Measurements from ENCODE around the gene ENTPD1. TPM values are rescaled to one million over a fixed set of nuclear protein-coding genes. Genes with fewer than 3 reads are reported as not detected.
"Not testable (repeated sequence)": the region's sequence is repeated elsewhere in the genome, so short reads cannot be mapped to it uniquely, and the experiment has no call there.

ENTPD1 gene
- total and polyA plus RNA-seq, 2 experiments from 2014 or later: 1.5 to 8.9 TPM

- WGBS (ENCODE audit: low lambda C conversion rate, missing lambda C conversion rate): 92% methylated on average over 4 of the region's 4 CpGs
- Histone ChIP-seq H3K4me2 (no peak overlapping the region), H4K20me1 (ENCODE audit: insufficient read depth, poor library complexity, severe bottlenecking) (no peaks in the 10 kb centered on the region), H3K27me3 (no peaks in the 10 kb centered on the region), H3K79me2 (no peaks in the 10 kb centered on the region), H3K27ac (no peak overlapping the region), H3K4me1 (ENCODE audit: insufficient read depth) (no peaks in the 10 kb centered on the region), H3K9me3 (ENCODE audit: low read depth) (no peaks in the 10 kb centered on the region), H3K36me3 (replicated peaks; ENCODE audit: insufficient read depth, low read depth) (no peaks in the 10 kb centered on the region), H3K9me2 (replicated peaks; ENCODE audit: insufficient read depth) (no peaks in the 10 kb centered on the region), H3K4me3 (no peak overlapping the region), H2AFZ (no peak overlapping the region)
- no peak for DNase-seq (ENCODE audit: low spot score)
- no peak for TF ChIP-seq EZH2phosphoT487 (IDR thresholded peaks at IDR 0.05; ENCODE audit: low read depth, severe bottlenecking, unreplicated experiment)
- TF ChIP-seq CTCF (IDR thresholded peaks at IDR 0.05; ENCODE audit: poor library complexity): no peak
- TF ChIP-seq EZH2 (IDR thresholded peaks at IDR 0.05; ENCODE audit: borderline replicate concordance): no peak
Observed at GRCh38 chr10:95711492-95711891, 44.5 kb upstream of the ENTPD1 start.

GRCh38 chr10:95716466-95716865 is 39.5 kb upstream of the ENTPD1 start:
- Histone ChIP-seq H3K9me3 (ENCODE audit: low read depth) (no peaks in the 10 kb centered on the region), H3K36me3 (replicated peaks; ENCODE audit: insufficient read depth, low read depth) (no peaks in the 10 kb centered on the region), H4K20me1 (ENCODE audit: insufficient read depth, poor library complexity, severe bottlenecking) (no peaks in the 10 kb centered on the region), H3K79me2 (no peaks in the 10 kb centered on the region), H3K4me3 (no peak overlapping the region), H3K4me1 (ENCODE audit: insufficient read depth) (no peaks in the 10 kb centered on the region), H3K4me2 (no peak overlapping the region), H2AFZ (no peak overlapping the region), H3K27ac (no peak overlapping the region), H3K27me3 (no peaks in the 10 kb centered on the region), H3K9me2 (replicated peaks; ENCODE audit: insufficient read depth) (no peaks in the 10 kb centered on the region)
- WGBS (ENCODE audit: low lambda C conversion rate, missing lambda C conversion rate): 93% methylated on average over 3 of the region's 3 CpGs
- TF ChIP-seq EZH2 (IDR thresholded peaks at IDR 0.05; ENCODE audit: borderline replicate concordance) (no peak), EZH2phosphoT487 (IDR thresholded peaks at IDR 0.05; ENCODE audit: low read depth, severe bottlenecking, unreplicated experiment) (no peak), CTCF (IDR thresholded peaks at IDR 0.05; ENCODE audit: poor library complexity) (no peak)
- DNase-seq (ENCODE audit: low spot score): no peak

DNA sequence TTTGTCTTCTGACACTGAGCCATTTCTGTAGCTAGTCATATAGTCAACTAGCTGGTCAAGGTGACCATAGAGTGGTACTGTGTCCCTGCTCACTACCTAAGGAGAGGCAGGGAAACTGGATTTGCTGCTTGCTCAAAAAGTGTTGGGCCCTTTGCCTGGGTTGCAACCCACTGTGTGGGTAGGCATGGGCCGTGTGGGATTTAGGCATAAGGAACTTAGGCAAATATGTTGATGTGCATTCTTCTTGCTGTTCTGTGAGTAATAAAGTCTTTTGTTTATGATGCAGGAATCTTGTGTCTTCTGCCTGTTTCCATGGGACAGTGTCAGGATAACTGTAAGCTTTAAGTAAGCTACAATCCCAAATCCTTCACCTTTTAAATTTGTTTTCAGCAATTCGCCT is 39.1 kb upstream of the ENTPD1 start:
- Histone ChIP-seq H3K79me2 (no peaks in the 10 kb centered on the region), H3K9me3 (ENCODE audit: low read depth) (no peaks in the 10 kb centered on the region), H2AFZ (no peak overlapping the region), H3K27ac (no peak overlapping the region), H3K36me3 (replicated peaks; ENCODE audit: insufficient read depth, low read depth) (no peaks in the 10 kb centered on the region), H3K4me2 (no peak overlapping the region), H4K20me1 (ENCODE audit: insufficient read depth, poor library complexity, severe bottlenecking) (no peaks in the 10 kb centered on the region), H3K27me3 (no peaks in the 10 kb centered on the region), H3K9me2 (replicated peaks; ENCODE audit: insufficient read depth) (no peaks in the 10 kb centered on the region), H3K4me1 (ENCODE audit: insufficient read depth) (no peaks in the 10 kb centered on the region), H3K4me3 (no peak overlapping the region)
- TF ChIP-seq CTCF (IDR thresholded peaks at IDR 0.05; ENCODE audit: poor library complexity) (no peak), EZH2phosphoT487 (IDR thresholded peaks at IDR 0.05; ENCODE audit: low read depth, severe bottlenecking, unreplicated experiment) (no peak), EZH2 (IDR thresholded peaks at IDR 0.05; ENCODE audit: borderline replicate concordance) (no peak)
- 65% methylated on average over 2 of the region's 2 CpGs for WGBS (ENCODE audit: low lambda C conversion rate, missing lambda C conversion rate)
- no peak for DNase-seq (ENCODE audit: low spot score)

GRCh38 chr10:95720745-95721144 is 35.2 kb upstream of the ENTPD1 start:
- H4K20me1 ChIP-seq (ENCODE audit: insufficient read depth, poor library complexity, severe bottlenecking); H3K27ac ChIP-seq; H3K36me3 ChIP-seq (replicated peaks; ENCODE audit: insufficient read depth, low read depth); H3K79me2 ChIP-seq; H3K9me3 ChIP-seq (ENCODE audit: low read depth); H3K9me2 ChIP-seq (replicated peaks; ENCODE audit: insufficient read depth); H3K4me1 ChIP-seq (ENCODE audit: insufficient read depth); H2AFZ ChIP-seq; H3K4me3 ChIP-seq; H3K27me3 ChIP-seq; H3K4me2 ChIP-seq: not testable (repeated sequence)
- WGBS (ENCODE audit: low lambda C conversion rate, missing lambda C conversion rate): 64% methylated on average over 7 of the region's 7 CpGs
- peak; percentile 9 for DNase-seq (ENCODE audit: low spot score)

GRCh38 chr10:95722496-95722895 is 33.5 kb upstream of the ENTPD1 start:
- not testable (repeated sequence) for H3K27ac ChIP-seq; H3K79me2 ChIP-seq; H3K36me3 ChIP-seq (replicated peaks; ENCODE audit: insufficient read depth, low read depth); H3K4me1 ChIP-seq (ENCODE audit: insufficient read depth); DNase-seq (ENCODE audit: low spot score); H3K9me3 ChIP-seq (ENCODE audit: low read depth); H2AFZ ChIP-seq; H3K27me3 ChIP-seq; H3K9me2 ChIP-seq (replicated peaks; ENCODE audit: insufficient read depth); H3K4me2 ChIP-seq; H3K4me3 ChIP-seq; H4K20me1 ChIP-seq (ENCODE audit: insufficient read depth, poor library complexity, severe bottlenecking)
- WGBS (ENCODE audit: low lambda C conversion rate, missing lambda C conversion rate): 83% methylated on average over 4 of the region's 4 CpGs

Measured in hepatocyte (in vitro differentiated cells).